Astrocyte of the cerebellum (primary cell): ENCODE results near the gene SLC35A5.
A peak's percentile ranks its signal among the peaks of the same experiment; 100 is the strongest.

Experiments used
- DNase-seq: peaks from one replicate; pipeline ENCODE4 v3.0.0-alpha.2; 2011; ENCODE audit warnings: low read depth
- H3K4me3 ChIP-seq: 2 replicates; pipeline ENCODE4 v1.5.1; 2011; ENCODE audit warnings: mild to moderate bottlenecking, low read depth, low read length, moderate library complexity
- in situ Hi-C: cut with HindIII; loops from 2 replicates; pipeline ENCODE4 v1.10.0; 2017; ENCODE audit warnings: low sequenced_read_pairs
- TF ChIP-seq, protein P1 (sequence below): IDR thresholded peaks from 2 replicates; pipeline ENCODE4 v1.5.1; 2012; ENCODE audit warnings: low read length, low read depth, moderate library complexity, mild to moderate bottlenecking; ENCODE audit errors: missing control alignments

Gene SLC35A5

DNA sequence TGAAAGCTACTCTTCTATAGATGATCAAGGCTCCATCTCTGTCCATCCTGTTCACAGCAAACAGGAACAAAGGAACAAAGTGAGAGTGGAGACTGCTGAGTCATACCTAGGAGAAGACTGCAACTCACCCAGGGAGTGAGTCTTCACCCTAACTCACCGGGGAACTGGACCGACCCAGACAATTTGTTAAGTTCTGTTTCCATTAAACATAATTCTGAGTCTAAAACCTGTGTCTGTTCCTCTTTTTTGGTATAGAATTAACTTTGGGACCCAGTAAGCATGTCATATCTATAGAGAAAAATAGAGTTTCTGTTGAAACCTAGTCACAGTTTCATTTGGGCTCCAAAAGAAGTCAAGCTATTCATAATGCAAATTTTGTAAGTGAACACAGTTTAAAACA is 57.5 kb downstream of the SLC35A5 start:
- no peak overlapping the region for H3K4me3 ChIP-seq
- TF ChIP-seq, protein P1, sequence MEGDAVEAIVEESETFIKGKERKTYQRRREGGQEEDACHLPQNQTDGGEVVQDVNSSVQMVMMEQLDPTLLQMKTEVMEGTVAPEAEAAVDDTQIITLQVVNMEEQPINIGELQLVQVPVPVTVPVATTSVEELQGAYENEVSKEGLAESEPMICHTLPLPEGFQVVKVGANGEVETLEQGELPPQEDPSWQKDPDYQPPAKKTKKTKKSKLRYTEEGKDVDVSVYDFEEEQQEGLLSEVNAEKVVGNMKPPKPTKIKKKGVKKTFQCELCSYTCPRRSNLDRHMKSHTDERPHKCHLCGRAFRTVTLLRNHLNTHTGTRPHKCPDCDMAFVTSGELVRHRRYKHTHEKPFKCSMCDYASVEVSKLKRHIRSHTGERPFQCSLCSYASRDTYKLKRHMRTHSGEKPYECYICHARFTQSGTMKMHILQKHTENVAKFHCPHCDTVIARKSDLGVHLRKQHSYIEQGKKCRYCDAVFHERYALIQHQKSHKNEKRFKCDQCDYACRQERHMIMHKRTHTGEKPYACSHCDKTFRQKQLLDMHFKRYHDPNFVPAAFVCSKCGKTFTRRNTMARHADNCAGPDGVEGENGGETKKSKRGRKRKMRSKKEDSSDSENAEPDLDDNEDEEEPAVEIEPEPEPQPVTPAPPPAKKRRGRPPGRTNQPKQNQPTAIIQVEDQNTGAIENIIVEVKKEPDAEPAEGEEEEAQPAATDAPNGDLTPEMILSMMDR: no peak
- in situ Hi-C loops: no loop called here
- no peak for DNase-seq

GRCh38 chr3:112623213-112623612 is 61.4 kb downstream of the SLC35A5 start:
- in situ Hi-C loops: no loop called here
- DNase-seq: no peak
- TF ChIP-seq, protein P1: no peak
- H3K4me3 ChIP-seq: no peak overlapping the region

DNA sequence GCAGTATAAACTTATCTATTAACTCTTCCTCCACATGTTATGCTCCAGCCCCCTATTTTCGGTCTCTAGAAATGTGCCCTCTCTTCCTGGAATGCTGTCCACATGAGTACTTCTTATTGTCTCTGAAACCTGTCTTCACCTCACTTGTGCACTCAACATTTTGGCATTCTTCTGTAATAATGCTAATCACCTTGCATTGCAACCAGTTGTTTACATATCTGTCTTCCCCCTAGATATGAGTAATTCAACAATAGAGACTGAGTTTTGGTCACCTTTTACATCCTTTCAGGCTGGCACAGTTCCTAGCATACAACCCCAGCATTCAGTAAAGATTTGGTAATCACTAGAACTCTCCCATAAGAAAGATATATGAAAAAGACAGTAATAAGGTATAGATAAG is 61.9 kb downstream of the SLC35A5 start:
- in situ Hi-C loops: no loop called here

DNA sequence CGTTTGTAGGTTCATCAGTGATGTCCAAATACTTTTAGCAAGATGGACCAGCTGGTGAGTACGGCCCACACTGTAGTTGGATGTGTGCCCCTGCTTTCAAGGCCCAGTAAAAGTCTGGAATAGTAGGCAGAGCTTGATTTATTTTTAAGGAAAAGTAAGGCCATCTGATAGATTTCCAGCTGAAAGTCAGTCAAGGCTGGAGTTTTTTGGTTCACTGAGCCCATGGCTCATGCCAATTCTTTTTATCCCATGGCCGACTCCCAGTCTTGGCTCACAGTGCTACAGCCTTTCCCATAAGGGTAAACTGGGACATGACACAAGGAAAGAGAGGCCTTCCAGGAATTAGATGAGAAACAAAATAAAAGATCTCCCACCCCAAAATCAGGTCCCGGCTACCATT is 65.6 kb downstream of the SLC35A5 start:
- no peak overlapping the region for H3K4me3 ChIP-seq
- in situ Hi-C loops: loop anchor here (25.0 kb wide), 2 partner anchors 185 to 360 kb away; partner anchors contain the start of genes CD200R1 and GTPBP8
- no peak for DNase-seq
- TF ChIP-seq, protein P1: no peak

More for the DNA sequence above, 61.9 kb downstream of the SLC35A5 start:
- H3K4me3 ChIP-seq: no peak overlapping the region
- TF ChIP-seq, protein P1: no peak
- no peak for DNase-seq

- no peak overlapping the region for H3K4me3 ChIP-seq
These were observed 66.1 kb downstream of the SLC35A5 start for GRCh38 chr3:112627919-112628466.

DNA sequence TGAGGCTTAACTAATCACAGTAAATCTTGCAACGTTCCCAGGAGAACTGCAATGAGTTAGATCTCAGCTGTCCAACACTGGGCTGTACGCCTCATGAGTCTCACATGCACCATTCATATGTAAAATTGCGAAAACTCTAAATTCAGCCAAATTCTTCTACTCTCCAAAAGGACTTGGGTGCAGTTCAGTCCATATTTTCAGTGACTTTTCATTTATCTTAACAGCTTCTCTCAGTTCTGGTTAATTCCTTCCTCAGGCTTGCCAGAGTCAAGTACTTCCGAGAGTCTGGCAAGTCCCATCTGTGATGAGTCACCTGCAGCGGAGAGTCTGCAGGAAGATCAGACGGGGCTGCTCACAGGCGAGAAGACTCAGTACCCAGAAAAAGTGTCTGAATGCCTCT is 67.6 kb downstream of the SLC35A5 start:
- DNase-seq: peak; percentile 92
- H3K4me3 ChIP-seq: no peak overlapping the region

More at GRCh38 chr3:112627919-112628466, 66.1 kb downstream of the SLC35A5 start:
- TF ChIP-seq, protein P1: no peak
- DNase-seq: no peak
- in situ Hi-C loops: loop anchor here (25.0 kb wide), 2 partner anchors 184 to 359 kb away; partner anchors contain the start of genes CD200R1 and GTPBP8

More for the DNA sequence above, 67.6 kb downstream of the SLC35A5 start:
- in situ Hi-C loops: loop anchor here (25.0 kb wide), 2 partner anchors 183 to 358 kb away; partner anchors contain the start of genes CD200R1 and GTPBP8
- TF ChIP-seq, protein P1: no peak
